ENCODE data around the gene PANK4. TPM values are rescaled to one million over a fixed set of nuclear protein-coding genes. Genes with fewer than 3 reads are reported as not detected.

PANK4 gene
- total and polyA plus RNA-seq, 2 donors (not counting 3 experiments of a cell fraction or from before 2014, with no cell fraction given) = 22.1 to 34.0 TPM

GRCh38 chr1:2494323-2494693, 32.1 kb downstream of the PANK4 start:
- BruUV-seq (replicated peaks) = no TSS peak

More at GRCh38 chr1:2494323-2494693, 32.1 kb downstream of the PANK4 start:
- intact Hi-C loops (cut with micrococcal nuclease) (no loop called here), dilution Hi-C loops (cut with MboI; ENCODE audit: extremely low pct_ligation_motif_present, low sequenced_read_pairs) (no loop called here)
- Histone ChIP-seq H3K36me3 (ENCODE audit: control insufficient read depth in 2 of 2, extremely low read depth in 1 of 2, insufficient read depth in 2 of 2, low read length in 2 of 2) (no peaks in the 10 kb centered on the region), H4K20me1 (replicated peaks; ENCODE audit: control insufficient read depth, extremely low read depth, insufficient read depth, low read length) (no peaks in the 10 kb centered on the region), H3K79me2 (ENCODE audit: control insufficient read depth, insufficient read depth, low read length) (no peaks in the 10 kb centered on the region), H3K4me1 (ENCODE audit: control insufficient read depth, extremely low read depth, insufficient read depth, low read length) (no peaks in the 10 kb centered on the region), H3K4me2 (ENCODE audit: insufficient read depth, low read length) (no peak overlapping the region), H3K9me1 (replicated peaks; ENCODE audit: control insufficient read depth, extremely low read depth, insufficient read depth, low read length) (no peaks in the 10 kb centered on the region), H2AFZ (ENCODE audit: low read depth, low read length) (no peak overlapping the region), H3K9me3 (replicated peaks; ENCODE audit: control insufficient read depth, insufficient read depth, low read length) (no peaks in the 10 kb centered on the region), H3K4me3 (replicated peaks in 1 of 3; ENCODE audit: insufficient read depth in 1 of 3, low read depth in 1 of 3, low read length in 3 of 3) (no peak overlapping the region), H3K27ac (ENCODE audit: insufficient read depth, low read depth, low read length) (no peak overlapping the region), H3K9ac (replicated peaks; ENCODE audit: extremely low read depth, insufficient read depth, low read length) (no peak overlapping the region), H3K27me3 (ENCODE audit: control insufficient read depth in 2 of 2, insufficient read depth in 2 of 2, low read length in 2 of 2) (no peaks in the 10 kb centered on the region)
- no peak for TF ChIP-seq MYC (IDR thresholded peaks at IDR 0.05; ENCODE audit: low read depth, low read length)
- no peak for TF ChIP-seq POLR2A (IDR thresholded peaks at IDR 0.05; ENCODE audit: low read depth, low read length)
- TF ChIP-seq JUN (IDR thresholded peaks at IDR 0.05; ENCODE audit: borderline replicate concordance, insufficient read depth, insufficient read length, low read depth) = no peak
- TF ChIP-seq EZH2 (IDR thresholded peaks at IDR 0.05; ENCODE audit: borderline replicate concordance, low read depth, low read length, severe bottlenecking) = no peak
- TF ChIP-seq, protein P1, sequence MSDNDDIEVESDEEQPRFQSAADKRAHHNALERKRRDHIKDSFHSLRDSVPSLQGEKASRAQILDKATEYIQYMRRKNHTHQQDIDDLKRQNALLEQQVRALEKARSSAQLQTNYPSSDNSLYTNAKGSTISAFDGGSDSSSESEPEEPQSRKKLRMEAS (IDR thresholded peaks at IDR 0.05; ENCODE audit: insufficient read depth, insufficient read length) = no peak
- TF ChIP-seq FOS (IDR thresholded peaks at IDR 0.05; ENCODE audit: borderline replicate concordance, insufficient read depth, low read length) = no peak
- no peak for TF ChIP-seq POLR2AphosphoS5 (IDR thresholded peaks at IDR 0.05; ENCODE audit: insufficient read depth, low read depth, low read length)
- TF ChIP-seq CTCF (IDR thresholded peaks at IDR 0.05; ENCODE audit: extremely low read depth in 1 of 2, insufficient read depth in 1 of 2, low read depth in 1 of 2, low read length in 2 of 2) = no peak
- TF ChIP-seq GATA2 (IDR thresholded peaks at IDR 0.05; ENCODE audit: insufficient read depth, insufficient read length, low read depth, low read length) = no peak
- DNase-seq (ENCODE audit: low read depth, low spot score) (no peak), FAIRE-seq (no peak)
- ChIA-PET POLR2A (no interaction called here), CTCF (no interaction called here)

Measured in endothelial cell of umbilical vein (primary cell).